Esophagus muscularis mucosa (tissue), 3 donors: ENCODE data around the gene MYL12B.

ENCODE experiments used
- CTCF ChIP-seq, 3 experiments: fragments of 200-600 bp in 2 of 3; fragments of 450-650 bp in 1 of 3; sonication (generic) in 2 of 3; IDR thresholded peaks; one replicate each; pipeline ENCODE4 v1.5.1; 2017 to 2019; ENCODE audit warnings: antibody characterized with exemption in 3 of 3, mild to moderate bottlenecking in 2 of 3, moderate library complexity in 1 of 3
- POLR2A ChIP-seq: fragments of 450-650 bp; IDR thresholded peaks from one replicate; pipeline ENCODE4 v1.6.1; 2017; ENCODE audit warnings: antibody characterized with exemption, moderate library complexity, mild to moderate bottlenecking, low read depth
- POLR2AphosphoS5 ChIP-seq, 2 donors: sonication (generic); formaldehyde crosslinking; IDR thresholded peaks; one replicate each; pipeline ENCODE4 v1.6.1; 2017; ENCODE audit warnings: antibody characterized with exemption in 2 of 2

GRCh38 chr18:3234457-3234856, 27.5 kb upstream of the MYL12B start:
- TF ChIP-seq POLR2A (no peak), CTCF (IDR thresholded peaks at IDR 0.05) (no peak), POLR2AphosphoS5 (IDR thresholded peaks at IDR 0.05) (no peak)
